ENCODE data around the gene SLC16A2.

DNA sequence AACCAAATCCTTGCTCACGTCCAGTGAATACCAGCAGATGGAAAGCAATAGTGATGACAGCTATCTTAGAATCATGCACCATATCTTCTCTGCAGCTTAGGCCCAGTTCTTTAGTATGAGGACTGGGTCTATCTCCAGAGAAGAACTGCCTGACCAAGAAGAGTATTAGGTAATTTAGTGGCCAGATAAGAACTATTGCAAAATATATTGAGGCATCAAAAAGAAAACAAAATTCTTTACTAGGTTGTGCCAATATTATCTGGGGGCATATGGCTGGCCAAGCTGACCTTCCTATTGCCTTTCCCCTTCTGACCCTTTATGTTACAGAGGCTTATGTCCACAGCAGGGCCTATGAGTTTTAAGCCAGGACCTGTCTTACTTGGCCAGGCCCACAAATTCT lies 101.9 kb downstream of the SLC16A2 start:
- no peak for TF ChIP-seq POLR2A (IDR thresholded peaks at IDR 0.05)
- TF ChIP-seq, protein P1, sequence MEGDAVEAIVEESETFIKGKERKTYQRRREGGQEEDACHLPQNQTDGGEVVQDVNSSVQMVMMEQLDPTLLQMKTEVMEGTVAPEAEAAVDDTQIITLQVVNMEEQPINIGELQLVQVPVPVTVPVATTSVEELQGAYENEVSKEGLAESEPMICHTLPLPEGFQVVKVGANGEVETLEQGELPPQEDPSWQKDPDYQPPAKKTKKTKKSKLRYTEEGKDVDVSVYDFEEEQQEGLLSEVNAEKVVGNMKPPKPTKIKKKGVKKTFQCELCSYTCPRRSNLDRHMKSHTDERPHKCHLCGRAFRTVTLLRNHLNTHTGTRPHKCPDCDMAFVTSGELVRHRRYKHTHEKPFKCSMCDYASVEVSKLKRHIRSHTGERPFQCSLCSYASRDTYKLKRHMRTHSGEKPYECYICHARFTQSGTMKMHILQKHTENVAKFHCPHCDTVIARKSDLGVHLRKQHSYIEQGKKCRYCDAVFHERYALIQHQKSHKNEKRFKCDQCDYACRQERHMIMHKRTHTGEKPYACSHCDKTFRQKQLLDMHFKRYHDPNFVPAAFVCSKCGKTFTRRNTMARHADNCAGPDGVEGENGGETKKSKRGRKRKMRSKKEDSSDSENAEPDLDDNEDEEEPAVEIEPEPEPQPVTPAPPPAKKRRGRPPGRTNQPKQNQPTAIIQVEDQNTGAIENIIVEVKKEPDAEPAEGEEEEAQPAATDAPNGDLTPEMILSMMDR (IDR thresholded peaks at IDR 0.05): no peak

Measured in lower leg skin (tissue), 3 donors.